Activated naive CD4-positive, alpha-beta T cell treated with anti-CD3 and anti-CD28 coated beads, Interleukin-2, amount 10 ng/mL, durations not matched to agents 7 days and 5 days (primary cell): ENCODE data around the gene MAMDC4.
"Not testable (repeated sequence)": the region's sequence is repeated elsewhere in the genome, so short reads cannot be mapped to it uniquely, and the experiment has no call there.

Experiments used
- CTCF ChIA-PET: fragments of 350-600 bp; sonication (Branson Sonifier 250); formaldehyde crosslinking; loops from one replicate; lab custom pipeline; 2021; ENCODE audit warnings: antibody characterized with exemption; lab: Charles Lee
- DNase-seq: peaks from one replicate; pipeline ENCODE4 v3.0.0-alpha.2; 2020
- H3K27ac Mint-ChIP-seq: one replicate; pipeline ENCODE4 v1.8.0; 2021; ENCODE audit warnings: mild to moderate bottlenecking, moderate library complexity, mixed read lengths
- H3K27me3 Mint-ChIP-seq: one replicate; pipeline ENCODE4 v1.8.0; 2021; ENCODE audit warnings: mild to moderate bottlenecking, mixed read lengths
- H3K36me3 Mint-ChIP-seq: one replicate; pipeline ENCODE4 v1.8.0; 2021; ENCODE audit warnings: mixed read lengths
- H3K4me1 Mint-ChIP-seq: one replicate; pipeline ENCODE4 v1.8.0; 2021; ENCODE audit warnings: mixed read lengths
- H3K4me3 Mint-ChIP-seq: one replicate; pipeline ENCODE4 v1.8.0; 2021; ENCODE audit warnings: mild to moderate bottlenecking, moderate library complexity, mixed read lengths
- H3K9me3 Mint-ChIP-seq: one replicate; pipeline ENCODE4 v1.8.0; 2021; ENCODE audit warnings: mixed read lengths

The MAMDC4 gene

GRCh38 chr9:136851941-136852663 lies at the start of gene MAMDC4:
MAMDC4 (plus strand) TSS chr9:136852346; CDS start chr9:136852417, 71 bp downstream.
- DNase-seq = no peak
- CTCF ChIA-PET = interaction anchor here (1.2 kb wide), 1 partner anchor 10 kb away, joined by 4 read pairs; the partner anchor contains the start of gene AJM1
- no peak within 1 kb of the TSS for H3K4me3 Mint-ChIP-seq
- H3K36me3 Mint-ChIP-seq = peaks cover 3% of the 10 kb centered on the region
- peaks cover 23% of the 10 kb centered on the region for H3K27me3 Mint-ChIP-seq
- peaks cover 18% of the 10 kb centered on the region for H3K4me1 Mint-ChIP-seq
- H3K9me3 Mint-ChIP-seq = no peaks in the 10 kb centered on the region
- H3K27ac Mint-ChIP-seq = no peak within 1 kb of the TSS

DNA sequence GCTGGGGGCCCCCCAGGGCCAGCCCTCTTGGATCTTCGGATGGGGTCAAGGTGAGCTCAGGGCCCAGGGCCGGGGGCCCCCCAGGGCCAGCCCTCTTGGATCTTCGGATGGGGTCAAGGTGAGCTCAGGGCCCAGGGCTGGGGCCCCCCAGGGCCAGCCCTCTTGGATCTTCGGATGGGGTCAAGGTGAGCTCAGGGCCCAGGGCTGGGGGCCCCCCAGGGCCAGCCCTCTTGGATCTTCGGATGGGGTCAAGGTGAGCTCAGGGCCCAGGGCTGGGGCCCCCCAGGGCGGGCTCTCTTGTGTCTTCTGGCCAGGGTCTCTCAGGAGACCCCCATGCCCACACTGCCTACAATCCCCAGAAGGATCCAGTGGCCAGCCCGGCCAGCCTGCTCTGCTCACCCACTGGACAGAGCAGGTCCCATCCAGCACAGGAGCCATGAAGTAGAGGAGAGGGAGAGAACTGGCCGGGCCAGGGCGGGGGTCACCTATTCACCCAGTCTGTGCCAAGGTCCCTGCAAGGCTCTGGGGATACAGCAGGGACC lies 49.1 kb upstream of the MAMDC4 start:
- H3K36me3 Mint-ChIP-seq, H3K27ac Mint-ChIP-seq, H3K9me3 Mint-ChIP-seq, DNase-seq, H3K4me3 Mint-ChIP-seq: not testable (repeated sequence)
- CTCF ChIA-PET = interaction anchor here (1.0 to 6.7 kb wide), 2 partner anchors 10 to 81 kb away, joined by 3 to 29 read pairs; no protein-coding TSS in a partner anchor
- Mint-ChIP-seq H3K4me1 (peaks cover 38% of the 10 kb centered on the region), H3K27me3 (peaks cover 46% of the 10 kb centered on the region)

DNA sequence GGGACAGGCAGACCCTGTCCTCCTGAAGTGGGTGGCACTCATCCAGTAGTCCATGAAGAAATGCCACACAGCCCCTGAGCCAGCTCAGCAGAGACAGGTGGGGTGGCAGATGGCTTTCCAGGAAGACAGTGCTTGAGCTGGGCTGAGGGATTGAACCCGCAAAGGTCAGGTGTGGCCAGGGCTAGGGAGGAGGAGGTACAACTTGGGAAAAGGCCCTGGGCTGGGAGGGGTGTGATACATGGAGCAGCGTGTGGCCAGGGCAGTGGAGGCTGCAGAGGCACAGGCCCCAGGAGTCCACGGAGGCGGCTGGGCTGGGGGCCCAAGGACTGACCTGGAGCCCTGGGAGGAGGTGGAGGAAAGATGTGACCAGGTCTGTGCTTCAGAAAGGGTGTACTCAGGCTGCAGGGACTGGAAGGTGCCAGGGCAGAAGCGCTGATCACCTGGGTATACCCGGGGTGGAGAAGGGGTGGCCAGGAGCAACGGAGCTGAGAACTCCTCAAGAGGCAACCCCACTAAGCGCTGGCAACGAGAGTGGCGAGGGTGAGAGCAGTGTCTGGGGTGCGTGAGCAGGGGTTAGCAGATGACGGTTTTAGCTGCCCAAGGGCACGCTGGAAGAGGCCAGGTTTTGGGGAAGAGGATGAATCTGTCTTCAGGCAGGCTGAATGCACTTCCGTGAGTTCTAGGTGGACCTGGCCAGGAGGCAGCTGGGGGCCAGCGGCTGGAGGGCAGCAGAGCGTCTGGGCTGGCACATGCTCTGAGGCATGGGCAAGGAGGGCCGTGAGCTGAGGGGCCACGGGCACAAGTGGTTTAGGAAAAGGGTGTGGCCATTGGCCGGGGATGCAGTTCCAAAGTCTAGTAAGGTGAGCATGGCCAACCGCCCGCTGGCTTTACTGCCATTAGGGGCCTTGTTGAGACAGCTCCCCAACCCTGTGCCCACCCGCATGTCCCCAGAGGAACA lies 48.3 kb upstream of the MAMDC4 start:
- Mint-ChIP-seq H3K36me3 (peaks cover 2% of the 10 kb centered on the region), H3K9me3 (no peaks in the 10 kb centered on the region), H3K27me3 (peaks cover 38% of the 10 kb centered on the region), H3K27ac (no peak overlapping the region), H3K4me3 (peak overlapping the region; percentile 21), H3K4me1 (peaks cover 40% of the 10 kb centered on the region)
- CTCF ChIA-PET = interaction anchor here (1.0 to 6.7 kb wide), 2 partner anchors 10 to 80 kb away, joined by 3 to 29 read pairs; no protein-coding TSS in a partner anchor
- no peak for DNase-seq

GRCh38 chr9:136804509-136805206 lies 47.5 kb upstream of the MAMDC4 start:
- peaks cover 48% of the 10 kb centered on the region for H3K4me1 Mint-ChIP-seq
- CTCF ChIA-PET = interaction anchor here (6.7 kb wide), 1 partner anchor 11 kb away, joined by 29 read pairs; no protein-coding TSS in a partner anchor
- no peak overlapping the region for H3K27ac Mint-ChIP-seq

DNA sequence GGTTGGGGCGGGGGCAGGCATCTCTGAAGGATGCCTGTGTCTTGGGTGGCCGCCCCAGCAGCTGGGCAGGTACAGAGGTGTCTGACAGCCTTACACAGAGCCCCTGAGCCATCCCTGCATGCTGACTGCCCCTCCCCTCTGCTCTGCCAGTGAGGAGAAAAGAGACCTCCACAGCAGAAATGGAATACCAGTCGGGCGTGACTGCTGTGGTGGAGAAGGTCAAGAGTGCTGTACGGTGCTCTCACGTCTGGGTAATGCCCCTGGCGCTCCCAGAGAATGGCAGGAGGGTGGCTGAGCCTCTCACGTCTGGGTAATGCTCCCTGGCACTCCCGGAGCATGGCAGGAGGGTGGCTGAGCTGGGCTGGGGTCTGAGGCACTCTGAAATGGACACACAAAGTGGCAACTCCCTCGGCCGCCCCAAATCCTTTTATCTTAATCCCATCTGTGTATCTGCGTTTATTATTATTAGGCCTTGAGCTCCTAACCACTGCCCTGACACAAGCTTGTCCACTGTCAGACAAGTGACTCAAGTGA lies 46.9 kb upstream of the MAMDC4 start:
- H3K27ac Mint-ChIP-seq = no peak overlapping the region
- H3K4me1 Mint-ChIP-seq = peaks cover 50% of the 10 kb centered on the region
- peak overlapping the region; percentile 54 for H3K4me3 Mint-ChIP-seq

More at GRCh38 chr9:136804509-136805206, 47.5 kb upstream of the MAMDC4 start:
- H3K27me3 Mint-ChIP-seq = peaks cover 30% of the 10 kb centered on the region
- peaks cover 9% of the 10 kb centered on the region for H3K36me3 Mint-ChIP-seq
- H3K4me3 Mint-ChIP-seq = no peak overlapping the region
- no peaks in the 10 kb centered on the region for H3K9me3 Mint-ChIP-seq
- DNase-seq = no peak

DNA sequence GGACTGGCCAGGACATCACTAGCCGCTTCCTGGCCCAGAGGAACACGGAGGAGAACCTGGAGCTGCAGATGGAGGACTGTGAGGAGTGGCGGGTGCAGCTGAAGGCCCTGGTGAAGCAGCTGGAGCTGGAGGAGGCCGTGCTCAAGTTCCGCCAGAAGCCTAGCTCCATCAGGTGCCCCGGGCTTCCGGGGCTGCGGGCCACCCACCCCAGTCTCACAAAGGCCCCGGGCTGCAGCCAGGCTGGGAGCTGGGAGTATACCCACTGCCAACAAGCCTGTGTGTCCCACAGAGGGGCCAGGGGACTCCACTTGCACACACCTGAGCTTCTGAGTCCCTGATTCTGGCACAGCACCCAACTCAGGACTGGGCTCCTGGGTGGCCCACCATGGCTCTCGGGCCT lies 46.1 kb upstream of the MAMDC4 start:
- Mint-ChIP-seq H3K4me1 (peaks cover 50% of the 10 kb centered on the region), H3K27me3 (peaks cover 16% of the 10 kb centered on the region), H3K9me3 (no peaks in the 10 kb centered on the region), H3K4me3 (peak overlapping the region; percentile 86), H3K36me3 (peaks cover 17% of the 10 kb centered on the region), H3K27ac (no peak overlapping the region)
- DNase-seq = no peak
- CTCF ChIA-PET = interaction anchor here (6.7 kb wide), 1 partner anchor 13 kb away, joined by 29 read pairs; no protein-coding TSS in a partner anchor

More for the DNA sequence above, 46.9 kb upstream of the MAMDC4 start:
- Mint-ChIP-seq H3K9me3 (no peaks in the 10 kb centered on the region), H3K36me3 (peaks cover 14% of the 10 kb centered on the region), H3K27me3 (peaks cover 24% of the 10 kb centered on the region)
- DNase-seq = no peak
- CTCF ChIA-PET = interaction anchor here (6.7 kb wide), 1 partner anchor 12 kb away, joined by 29 read pairs; no protein-coding TSS in a partner anchor

DNA sequence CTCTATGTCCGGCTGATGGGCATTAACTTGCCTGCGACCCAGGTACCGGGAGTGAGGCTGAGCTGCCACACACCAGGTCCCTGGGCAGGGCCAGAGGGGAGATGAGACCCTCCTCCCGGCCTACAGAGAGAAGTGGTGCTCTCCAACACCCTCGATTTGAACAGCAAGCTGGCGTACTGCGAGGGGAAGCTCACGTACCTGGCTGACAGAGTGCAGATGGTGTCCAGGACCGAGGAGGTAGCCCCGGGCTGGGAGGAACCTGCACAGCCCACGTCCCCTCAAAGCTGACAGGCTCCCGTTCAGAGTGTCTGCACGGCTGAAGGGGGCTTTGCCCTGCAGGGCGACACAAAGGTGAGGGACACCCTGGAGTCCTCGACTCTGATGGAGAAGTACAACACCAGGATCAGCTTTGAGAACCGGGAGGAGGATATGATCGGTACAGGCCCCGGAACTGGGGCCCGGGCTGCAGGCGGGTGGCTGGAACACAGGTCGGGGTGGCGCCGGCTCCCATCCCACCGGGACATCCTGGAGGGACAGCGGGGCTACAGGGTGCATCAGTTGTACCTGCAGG lies 45.4 kb upstream of the MAMDC4 start:
- DNase-seq = no peak
- Mint-ChIP-seq H3K4me3 (peak overlapping the region; percentile 86), H3K27me3 (peaks cover 9% of the 10 kb centered on the region), H3K36me3 (peaks cover 17% of the 10 kb centered on the region), H3K27ac (peak overlapping the region; percentile 85), H3K4me1 (peaks cover 50% of the 10 kb centered on the region), H3K9me3 (no peaks in the 10 kb centered on the region)
- CTCF ChIA-PET = interaction anchor here (6.7 kb wide), 1 partner anchor 13 kb away, joined by 29 read pairs; no protein-coding TSS in a partner anchor

- peak within 1 kb of the TSS; percentile 86 for H3K4me3 Mint-ChIP-seq
- H3K27ac Mint-ChIP-seq = peak within 1 kb of the TSS; percentile 85
- DNase-seq = peak; percentile 83
- CTCF ChIA-PET = interaction anchor here (3.6 to 6.7 kb wide), 2 partner anchors 14 to 35 kb away, joined by 15 to 29 read pairs; partner anchors contain the start of gene AJM1
- H3K27me3 Mint-ChIP-seq = peaks cover 2% of the 10 kb centered on the region
- H3K9me3 Mint-ChIP-seq = no peaks in the 10 kb centered on the region
- peaks cover 17% of the 10 kb centered on the region for H3K36me3 Mint-ChIP-seq
- peaks cover 52% of the 10 kb centered on the region for H3K4me1 Mint-ChIP-seq
Observed at GRCh38 chr9:136807281-136808074, 44.7 kb upstream of the MAMDC4 start, which contains the start of gene RABL6. RABL6 (plus strand) TSS chr9:136807948; CDS start chr9:136808197, 249 bp downstream.

DNA sequence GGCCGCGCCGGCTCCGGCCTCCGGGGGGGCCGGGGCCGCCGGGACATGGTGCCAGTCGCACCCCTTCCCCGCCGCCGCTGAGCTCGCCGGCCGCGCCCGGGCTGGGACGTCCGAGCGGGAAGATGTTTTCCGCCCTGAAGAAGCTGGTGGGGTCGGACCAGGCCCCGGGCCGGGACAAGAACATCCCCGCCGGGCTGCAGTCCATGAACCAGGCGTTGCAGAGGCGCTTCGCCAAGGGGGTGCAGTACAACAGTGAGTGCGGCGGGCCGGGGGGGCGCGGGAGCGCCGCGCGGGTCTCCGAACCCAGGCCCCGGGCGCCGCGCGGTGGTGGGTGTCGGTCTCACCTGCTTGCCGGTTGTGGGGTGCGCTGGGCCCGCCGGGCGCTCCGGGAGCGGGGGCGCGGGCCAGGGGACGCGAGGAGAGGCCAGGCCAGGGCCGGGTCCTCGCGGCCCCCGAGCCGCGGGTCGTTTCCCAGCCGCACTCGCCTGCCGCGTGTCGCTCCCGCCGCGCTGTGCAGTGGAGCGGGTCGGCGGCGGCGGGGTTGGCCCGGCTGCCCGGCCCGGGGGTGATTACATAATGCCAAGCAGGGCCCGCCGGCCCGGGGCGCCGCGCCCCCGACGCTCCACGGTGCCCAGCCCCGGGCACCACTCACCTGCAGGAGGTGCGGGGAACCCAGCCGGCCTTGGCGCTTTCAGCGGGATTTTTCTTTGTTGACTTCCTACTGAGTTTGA lies 43.9 kb upstream of the MAMDC4 start:
- Mint-ChIP-seq H3K27me3 (no peaks in the 10 kb centered on the region), H3K27ac (peak overlapping the region; percentile 72), H3K4me1 (peaks cover 60% of the 10 kb centered on the region), H3K36me3 (peaks cover 24% of the 10 kb centered on the region), H3K4me3 (peak overlapping the region; percentile 75), H3K9me3 (no peaks in the 10 kb centered on the region)
- DNase-seq = peak; percentile 60
- CTCF ChIA-PET = interaction anchor here (1.3 to 6.7 kb wide), 3 partner anchors 15 to 34 kb away, joined by 3 to 29 read pairs (median 15); partner anchors contain the start of gene AJM1

GRCh38 chr9:136808806-136809158 lies 43.4 kb upstream of the MAMDC4 start:
- Mint-ChIP-seq H3K36me3 (peaks cover 29% of the 10 kb centered on the region), H3K9me3 (no peaks in the 10 kb centered on the region), H3K4me1 (peaks cover 65% of the 10 kb centered on the region), H3K27me3 (no peaks in the 10 kb centered on the region), H3K4me3 (peak overlapping the region; percentile 66), H3K27ac (peak overlapping the region; percentile 50)
- CTCF ChIA-PET = interaction anchor here (0.8 to 6.7 kb wide), 4 partner anchors 15 to 246 kb away, joined by 3 to 29 read pairs (median 9); partner anchors contain the start of gene AJM1
- no peak for DNase-seq

DNA sequence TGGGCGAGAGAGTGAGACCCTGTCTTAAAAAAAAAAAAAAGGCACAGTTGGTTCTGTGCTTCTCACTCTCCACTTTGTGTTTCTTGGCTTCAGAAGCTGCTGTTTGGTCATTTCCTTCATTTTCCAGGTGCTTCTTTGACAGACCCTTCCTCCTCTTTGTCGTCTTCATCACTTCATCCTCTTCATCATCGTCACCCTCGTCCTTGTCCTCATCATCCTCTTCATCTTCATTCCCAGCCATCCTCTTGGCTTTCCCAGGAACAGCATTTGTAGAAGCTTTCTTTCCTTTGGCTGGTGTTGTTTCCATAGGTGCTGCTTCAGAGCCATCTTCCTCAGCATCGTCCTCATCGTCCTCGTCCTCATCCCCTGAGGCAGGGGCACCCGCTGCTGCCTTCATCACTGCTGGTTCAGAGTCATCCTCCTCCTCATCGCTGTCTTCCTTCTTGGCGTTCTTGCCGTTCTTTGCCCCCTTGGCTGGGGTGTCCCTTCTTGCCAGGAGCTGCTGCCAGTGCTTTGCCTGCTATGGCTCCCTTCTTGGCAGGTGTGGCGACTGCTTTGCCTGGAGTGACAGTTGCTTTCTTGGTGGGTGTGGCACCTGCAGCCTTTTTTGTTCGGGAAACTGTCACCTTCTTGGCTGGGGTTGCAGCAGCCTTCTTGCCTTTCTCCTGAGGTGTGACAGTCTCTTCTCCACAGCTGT lies 37.3 kb upstream of the MAMDC4 start:
- no peak overlapping the region for H3K4me3 Mint-ChIP-seq
- H3K9me3 Mint-ChIP-seq = no peaks in the 10 kb centered on the region
- H3K4me1 Mint-ChIP-seq = peaks cover 47% of the 10 kb centered on the region
- no peak for DNase-seq
- H3K36me3 Mint-ChIP-seq = peaks cover 41% of the 10 kb centered on the region
- H3K27ac Mint-ChIP-seq = peak overlapping the region; percentile 45
- CTCF ChIA-PET = interaction anchor here (1.2 to 1.3 kb wide), 2 partner anchors 27 to 220 kb away, joined by 3 to 4 read pairs; no protein-coding TSS in a partner anchor
- no peaks in the 10 kb centered on the region for H3K27me3 Mint-ChIP-seq
